NCI-H1092 (cell line): ENCODE data around the gene TLK2.
"Not testable (repeated sequence)": the region's sequence is repeated elsewhere in the genome, so short reads cannot be mapped to it uniquely, and the experiment has no call there.

Experiments
- DNase-seq: peaks from one replicate; lab custom pipeline; 2025; lab: John Stamatoyannopoulos, UW

Gene TLK2

GRCh38 chr17:62601471-62601870 is 122.8 kb downstream of the TLK2 start:
- no peak for DNase-seq

GRCh38 chr17:62603783-62604182 is 125.2 kb downstream of the TLK2 start:
- DNase-seq: not testable (repeated sequence)

- DNase-seq: no peak
Measured at GRCh38 chr17:62605588-62605987, 127.0 kb downstream of the TLK2 start.

GRCh38 chr17:62611292-62611691 is 132.7 kb downstream of the TLK2 start:
- DNase-seq: no peak

GRCh38 chr17:62611728-62612127 is 133.1 kb downstream of the TLK2 start:
- no peak for DNase-seq

GRCh38 chr17:62612289-62612688 is 133.7 kb downstream of the TLK2 start:
- DNase-seq: not testable (repeated sequence)

- DNase-seq: not testable (repeated sequence)
Measured at GRCh38 chr17:62613095-62613494, 134.5 kb downstream of the TLK2 start.

- no peak for DNase-seq
Measured at GRCh38 chr17:62614142-62614541, 135.5 kb downstream of the TLK2 start.

GRCh38 chr17:62615503-62615902 is 136.9 kb downstream of the TLK2 start:
- DNase-seq: no peak

- DNase-seq: no peak
Measured at GRCh38 chr17:62616993-62617893, 138.6 kb downstream of the TLK2 start.

- no peak for DNase-seq
Measured at GRCh38 chr17:62617894-62618472, 139.4 kb downstream of the TLK2 start.

- DNase-seq: no peak
Measured at GRCh38 chr17:62618647-62619416, 140.2 kb downstream of the TLK2 start.

GRCh38 chr17:62619417-62620155 is 141.0 kb downstream of the TLK2 start:
- DNase-seq: no peak

- no peak for DNase-seq
Measured at GRCh38 chr17:62621223-62621622, 142.6 kb downstream of the TLK2 start.

GRCh38 chr17:62625184-62625869 is 146.7 kb downstream of the TLK2 start:
- DNase-seq: no peak

- no peak for DNase-seq
Measured at GRCh38 chr17:62625870-62626200, 147.2 kb downstream of the TLK2 start.

GRCh38 chr17:62626719-62627218 is 148.1 kb downstream of the TLK2 start:
- no peak for DNase-seq

- DNase-seq: no peak
Measured at GRCh38 chr17:62627219-62627903, 148.7 kb downstream of the TLK2 start, which contains the start of gene MRC2. Gene MRC2, plus strand, starts transcription at chr17:62627670. Its CDS starts 133 bp downstream, at chr17:62627803.

GRCh38 chr17:62627904-62628633 is 149.4 kb downstream of the TLK2 start:
- DNase-seq: no peak
